Activated CD4-positive, alpha-beta T cell treated with anti-CD3 and anti-CD28 coated beads for 36 hours (primary cell): ENCODE data around the gene RAB30. TPM values are rescaled to one million over a fixed set of nuclear protein-coding genes. Genes with fewer than 3 reads are reported as not detected.
"Not testable (repeated sequence)": the region's sequence is repeated elsewhere in the genome, so short reads cannot be mapped to it uniquely, and the experiment has no call there.

Experiments
- ATAC-seq: fragments of 200-7000 bp; cut with Tn5 transposase; one replicate; pipeline ENCODE4 v1.10.0; 2021; ENCODE audit warnings: mild to moderate bottlenecking, moderate library complexity
- CTCF ChIA-PET: fragments of 350-600 bp; sonication (Branson Sonifier 250); formaldehyde crosslinking; loops from one replicate; lab custom pipeline; 2021; ENCODE audit warnings: antibody characterized with exemption; lab: Charles Lee
- POLR2A ChIA-PET: fragments of 350-600 bp; sonication (Branson Sonifier 250); formaldehyde crosslinking; loops from one replicate; lab custom pipeline; 2021; ENCODE audit warnings: antibody characterized with exemption, inconsistent platforms; lab: Charles Lee
- DNase-seq: peaks from one replicate; pipeline ENCODE4 v3.0.0-alpha.2; 2020
- H3K27ac Mint-ChIP-seq: one replicate; pipeline ENCODE4 v1.8.0; 2021; ENCODE audit warnings: mixed read lengths
- H3K27me3 Mint-ChIP-seq: one replicate; pipeline ENCODE4 v1.8.0; 2021; ENCODE audit warnings: mixed read lengths
- H3K36me3 Mint-ChIP-seq: one replicate; pipeline ENCODE4 v1.8.0; 2021; ENCODE audit warnings: low read depth, mixed read lengths
- H3K4me1 Mint-ChIP-seq: one replicate; pipeline ENCODE4 v1.8.0; 2021; ENCODE audit warnings: mixed read lengths
- H3K4me3 Mint-ChIP-seq: one replicate; pipeline ENCODE4 v1.8.0; 2021; ENCODE audit warnings: mild to moderate bottlenecking, moderate library complexity, mixed read lengths
- H3K9me3 Mint-ChIP-seq: one replicate; pipeline ENCODE4 v1.8.0; 2021; ENCODE audit warnings: low read depth, mixed read lengths
- intact Hi-C, 2 experiments: fragments of 100-400 bp; cut with DNase I in 1 of 2; cut with micrococcal nuclease in 1 of 2; formaldehyde crosslinking; loops; one replicate each; pipeline versions ENCODE4 v1.14.2 to v1.15.1; 2022 to 2024; cut with DNase I, micrococcal nuclease
- total RNA-seq, 2 experiments: library from RNA; stranded (reverse); gene quantifications; one replicate each; pipeline ENCODE4 v1.2.3, GENCODE V29; 2021

Gene RAB30
- total RNA-seq, 2 experiments from 2014 or later = 11.4 to 13.2 TPM

- intact Hi-C loops = loop anchor here in 1 of 2 experiments (5.0 kb wide), 2 partner anchors 48 to 148 kb away; partner anchors contain the start of gene PCF11
- H3K4me3 Mint-ChIP-seq, H3K27ac Mint-ChIP-seq, ATAC-seq, DNase-seq, H3K9me3 Mint-ChIP-seq, H3K27me3 Mint-ChIP-seq, H3K36me3 Mint-ChIP-seq: not testable (repeated sequence)
- ChIA-PET POLR2A (interaction anchor here (0.6 kb wide), 1 partner anchor 15 kb away, joined by 4 read pairs; no protein-coding TSS in a partner anchor), CTCF (interaction anchor here (0.6 kb wide), 2 partner anchors 14 to 63 kb away, joined by 3 read pairs; no protein-coding TSS in a partner anchor)
- peaks cover 53% of the 10 kb centered on the region for H3K4me1 Mint-ChIP-seq
Observed at GRCh38 chr11:83009136-83009535, 62.6 kb downstream of the RAB30 start.

GRCh38 chr11:83008581-83008923, 63.1 kb downstream of the RAB30 start:
- Mint-ChIP-seq H3K9me3 (no peaks in the 10 kb centered on the region), H3K27me3 (no peaks in the 10 kb centered on the region), H3K4me3 (no peak overlapping the region), H3K36me3 (peaks cover 6% of the 10 kb centered on the region), H3K4me1 (peaks cover 49% of the 10 kb centered on the region), H3K27ac (peak overlapping the region; percentile 0)
- DNase-seq = no peak
- CTCF ChIA-PET = interaction anchor here (0.6 kb wide), 1 partner anchor 14 kb away, joined by 3 read pairs; no protein-coding TSS in a partner anchor
- intact Hi-C loops = loop anchor here in 1 of 2 experiments (5.0 kb wide), 2 partner anchors 49 to 149 kb away; partner anchors contain the start of gene PCF11
- POLR2A ChIA-PET = interaction anchor here (0.6 kb wide), 2 partner anchors 15 to 108 kb away, joined by 4 to 11 read pairs; partner anchors contain the start of gene PRCP
- ATAC-seq = no peak

GRCh38 chr11:83007909-83008580, 63.7 kb downstream of the RAB30 start:
- ATAC-seq (no peak), DNase-seq (peak; percentile 14)
- CTCF ChIA-PET = interaction anchor here (0.6 kb wide), 1 partner anchor 15 kb away, joined by 3 read pairs; no protein-coding TSS in a partner anchor
- H3K27me3 Mint-ChIP-seq = no peaks in the 10 kb centered on the region
- peak overlapping the region; percentile 63 for H3K27ac Mint-ChIP-seq
- intact Hi-C loops = loop anchor here (1.0 to 5.0 kb wide), 7 partner anchors 30 to 149 kb away; partner anchors contain the start of genes RAB30 (in 2 of the 2), DDIAS (in 1 of the 2), PCF11 (in 1 of the 2) and PRCP (in 1 of the 2)
- POLR2A ChIA-PET = interaction anchor here (0.6 to 1.9 kb wide), 4 partner anchors 16 to 108 kb away, joined by 4 to 12 read pairs (median 9); partner anchors contain the start of genes PRCP and RAB30
- H3K36me3 Mint-ChIP-seq = peaks cover 6% of the 10 kb centered on the region
- H3K4me1 Mint-ChIP-seq = peaks cover 45% of the 10 kb centered on the region
- H3K4me3 Mint-ChIP-seq = peak overlapping the region; percentile 20
- no peaks in the 10 kb centered on the region for H3K9me3 Mint-ChIP-seq

GRCh38 chr11:83007477-83007876, 64.2 kb downstream of the RAB30 start:
- no peak overlapping the region for H3K4me3 Mint-ChIP-seq
- peaks cover 6% of the 10 kb centered on the region for H3K36me3 Mint-ChIP-seq
- no peak for DNase-seq
- ATAC-seq = no peak
- CTCF ChIA-PET = interaction anchor here (0.8 to 1.2 kb wide), 10 partner anchors 9 to 187 kb away, joined by 3 to 5 read pairs (median 3); partner anchors contain the start of gene PCF11
- POLR2A ChIA-PET = interaction anchor here (1.0 to 1.9 kb wide), 5 partner anchors 10 to 150 kb away, joined by 5 to 13 read pairs (median 11); partner anchors contain the start of genes PCF11, PRCP and RAB30
- H3K9me3 Mint-ChIP-seq = no peaks in the 10 kb centered on the region
- H3K27me3 Mint-ChIP-seq = no peaks in the 10 kb centered on the region
- H3K27ac Mint-ChIP-seq = peak overlapping the region; percentile 63
- H3K4me1 Mint-ChIP-seq = peaks cover 50% of the 10 kb centered on the region
- intact Hi-C loops = loop anchor here (1.0 to 5.0 kb wide), 7 partner anchors 29 to 150 kb away; partner anchors contain the start of genes RAB30 (in 2 of the 2), DDIAS (in 1 of the 2), PCF11 (in 1 of the 2) and PRCP (in 1 of the 2)

GRCh38 chr11:83006877-83007330, 64.8 kb downstream of the RAB30 start:
- POLR2A ChIA-PET = interaction anchor here (0.6 to 1.9 kb wide), 7 partner anchors 10 to 150 kb away, joined by 3 to 13 read pairs (median 11); partner anchors contain the start of genes PCF11, PRCP and RAB30
- peaks cover 6% of the 10 kb centered on the region for H3K36me3 Mint-ChIP-seq
- peak; percentile 43 for DNase-seq
- CTCF ChIA-PET = interaction anchor here (0.7 to 1.2 kb wide), 13 partner anchors 8 to 467 kb away, joined by 3 to 5 read pairs (median 3); partner anchors contain the start of gene PCF11
- ATAC-seq = peak; percentile 73
- no peaks in the 10 kb centered on the region for H3K9me3 Mint-ChIP-seq
- intact Hi-C loops = loop anchor here (1.0 to 5.0 kb wide), 7 partner anchors 29 to 150 kb away; partner anchors contain the start of genes RAB30 (in 2 of the 2), DDIAS (in 1 of the 2), PCF11 (in 1 of the 2) and PRCP (in 1 of the 2)
- H3K27ac Mint-ChIP-seq = peak overlapping the region; percentile 90
- no peaks in the 10 kb centered on the region for H3K27me3 Mint-ChIP-seq
- H3K4me3 Mint-ChIP-seq = peak overlapping the region; percentile 45
- peaks cover 55% of the 10 kb centered on the region for H3K4me1 Mint-ChIP-seq

- ATAC-seq (peak; percentile 72), DNase-seq (peak; percentile 34)
- intact Hi-C loops = loop anchor here (1.0 to 5.0 kb wide), 4 partner anchors 9 to 152 kb away; partner anchors contain the start of gene PCF11 (in 1 of the 2)
- CTCF ChIA-PET = interaction anchor here (0.6 to 1.6 kb wide), 7 partner anchors 30 to 104 kb away, joined by 3 to 5 read pairs (median 4); partner anchors contain the start of genes DDIAS and PRCP
- Mint-ChIP-seq H3K27ac (no peak overlapping the region), H3K4me3 (no peak overlapping the region), H3K36me3 (peaks cover 8% of the 10 kb centered on the region), H3K4me1 (peaks cover 59% of the 10 kb centered on the region), H3K27me3 (no peaks in the 10 kb centered on the region), H3K9me3 (no peaks in the 10 kb centered on the region)
- POLR2A ChIA-PET = interaction anchor here (0.7 kb wide), 1 partner anchor 24 kb away, joined by 3 read pairs; no protein-coding TSS in a partner anchor
Observed at GRCh38 chr11:83004746-83005556, 66.7 kb downstream of the RAB30 start.

GRCh38 chr11:83002522-83002921, 69.2 kb downstream of the RAB30 start:
- POLR2A ChIA-PET = no interaction called here
- ATAC-seq (no peak), DNase-seq (no peak)
- no peaks in the 10 kb centered on the region for H3K9me3 Mint-ChIP-seq
- no peak overlapping the region for H3K4me3 Mint-ChIP-seq
- CTCF ChIA-PET = no interaction called here
- H3K36me3 Mint-ChIP-seq = peaks cover 8% of the 10 kb centered on the region
- no peaks in the 10 kb centered on the region for H3K27me3 Mint-ChIP-seq
- intact Hi-C loops = no loop called here
- H3K4me1 Mint-ChIP-seq = peaks cover 64% of the 10 kb centered on the region
- no peak overlapping the region for H3K27ac Mint-ChIP-seq

GRCh38 chr11:83002053-83002452, 69.6 kb downstream of the RAB30 start:
- intact Hi-C loops = no loop called here
- peaks cover 64% of the 10 kb centered on the region for H3K4me1 Mint-ChIP-seq
- CTCF ChIA-PET = interaction anchor here (0.5 kb wide), 1 partner anchor 652 kb away, joined by 4 read pairs; no protein-coding TSS in a partner anchor

GRCh38 chr11:83000381-83000780, 71.3 kb downstream of the RAB30 start:
- H3K4me1 Mint-ChIP-seq = peaks cover 69% of the 10 kb centered on the region
- intact Hi-C loops = no loop called here
- DNase-seq (no peak), ATAC-seq (no peak)
- H3K27me3 Mint-ChIP-seq = no peaks in the 10 kb centered on the region
- peaks cover 2% of the 10 kb centered on the region for H3K36me3 Mint-ChIP-seq
- no peak overlapping the region for H3K27ac Mint-ChIP-seq
- ChIA-PET POLR2A (interaction anchor here (0.6 kb wide), 1 partner anchor 45 kb away, joined by 3 read pairs; no protein-coding TSS in a partner anchor), CTCF (interaction anchor here (0.7 to 1.0 kb wide), 2 partner anchors 20 to 31 kb away, joined by 3 to 4 read pairs; no protein-coding TSS in a partner anchor)
- H3K9me3 Mint-ChIP-seq = no peaks in the 10 kb centered on the region
- no peak overlapping the region for H3K4me3 Mint-ChIP-seq

More at GRCh38 chr11:83002053-83002452, 69.6 kb downstream of the RAB30 start:
- Mint-ChIP-seq H3K4me3 (no peak overlapping the region), H3K27me3 (no peaks in the 10 kb centered on the region), H3K27ac (no peak overlapping the region), H3K9me3 (no peaks in the 10 kb centered on the region), H3K36me3 (peaks cover 7% of the 10 kb centered on the region)
- POLR2A ChIA-PET = no interaction called here
- peak; percentile 55 for ATAC-seq
- peak; percentile 57 for DNase-seq

GRCh38 chr11:82999232-82999631, 72.5 kb downstream of the RAB30 start:
- intact Hi-C loops = loop anchor here in 1 of 2 experiments (5.0 kb wide), 1 partner anchor 37 kb away; no protein-coding TSS in a partner anchor
- CTCF ChIA-PET = interaction anchor here (0.8 to 1.1 kb wide), 3 partner anchors 8 to 19 kb away, joined by 3 to 5 read pairs (median 3); no protein-coding TSS in a partner anchor
- H3K36me3 Mint-ChIP-seq = peaks cover 5% of the 10 kb centered on the region
- no peaks in the 10 kb centered on the region for H3K27me3 Mint-ChIP-seq
- ATAC-seq = no peak
- no peak overlapping the region for H3K4me3 Mint-ChIP-seq
- peaks cover 64% of the 10 kb centered on the region for H3K4me1 Mint-ChIP-seq
- H3K27ac Mint-ChIP-seq = peak overlapping the region; percentile 5
- POLR2A ChIA-PET = no interaction called here
- no peak for DNase-seq
- H3K9me3 Mint-ChIP-seq = no peaks in the 10 kb centered on the region
